ENCODE data around the gene ALAS1. TPM values are rescaled to one million over a fixed set of nuclear protein-coding genes. Genes with fewer than 3 reads are reported as not detected.
A peak's percentile ranks its signal among the peaks of the same experiment; 100 is the strongest.

The ALAS1 gene
- total RNA-seq, 2 experiments from 2014 or later: 34.4 to 43.6 TPM

GRCh38 chr3:52197499-52197841 lies 490 bp upstream of the ALAS1 start:
- Histone ChIP-seq H3K4me3 (ENCODE audit: low read depth, low read length, poor library complexity, severe bottlenecking) (peak overlapping the region; percentile 84), H3K27ac (ENCODE audit: low read depth, low read length, poor library complexity, severe bottlenecking) (peak overlapping the region; percentile 46), H3K4me2 (ENCODE audit: low read length) (peak overlapping the region; percentile 99), H3K9me3 (ENCODE audit: low read length) (no peaks in the 10 kb centered on the region), H3K36me3 (ENCODE audit: insufficient read depth, low read length) (peaks cover 30% of the 10 kb centered on the region), H3K79me2 (ENCODE audit: insufficient read depth, low read depth, low read length) (peaks cover 15% of the 10 kb centered on the region; the same call in 1 of the 2 replicates), H4K20me1 (ENCODE audit: insufficient read depth, low read length) (no peaks in the 10 kb centered on the region), H2AFZ (ENCODE audit: low read length) (peak overlapping the region; percentile 80), H3K9me2 (ENCODE audit: insufficient read depth, low read length) (no peaks in the 10 kb centered on the region), H3K4me1 (ENCODE audit: insufficient read depth, low read length, poor library complexity, severe bottlenecking) (peaks cover 26% of the 10 kb centered on the region)
- ChIA-PET CTCF (ENCODE audit: unreplicated experiment) (interaction anchor here (0.6 kb wide), 1 partner anchor 155 kb away, joined by 3 read pairs; no protein-coding TSS in a partner anchor), POLR2A (interaction anchor here (1.1 to 1.3 kb wide), 2 partner anchors 10 to 29 kb away, joined by 3 to 4 read pairs; no protein-coding TSS in a partner anchor)
- DNase-seq (ENCODE audit: low spot score): no peak
- intact Hi-C loops (cut with micrococcal nuclease; ENCODE audit: unreplicated experiment): no loop called here
- no TSS peak for BruUV-seq (replicated peaks)
- no peak for TF ChIP-seq CTCF (conservative IDR thresholded peaks at IDR 0.05; ENCODE audit: low read length)
- no peak for TF ChIP-seq EZH2phosphoT487 (IDR thresholded peaks at IDR 0.05; ENCODE audit: borderline replicate concordance, low read depth, low read length)

DNA sequence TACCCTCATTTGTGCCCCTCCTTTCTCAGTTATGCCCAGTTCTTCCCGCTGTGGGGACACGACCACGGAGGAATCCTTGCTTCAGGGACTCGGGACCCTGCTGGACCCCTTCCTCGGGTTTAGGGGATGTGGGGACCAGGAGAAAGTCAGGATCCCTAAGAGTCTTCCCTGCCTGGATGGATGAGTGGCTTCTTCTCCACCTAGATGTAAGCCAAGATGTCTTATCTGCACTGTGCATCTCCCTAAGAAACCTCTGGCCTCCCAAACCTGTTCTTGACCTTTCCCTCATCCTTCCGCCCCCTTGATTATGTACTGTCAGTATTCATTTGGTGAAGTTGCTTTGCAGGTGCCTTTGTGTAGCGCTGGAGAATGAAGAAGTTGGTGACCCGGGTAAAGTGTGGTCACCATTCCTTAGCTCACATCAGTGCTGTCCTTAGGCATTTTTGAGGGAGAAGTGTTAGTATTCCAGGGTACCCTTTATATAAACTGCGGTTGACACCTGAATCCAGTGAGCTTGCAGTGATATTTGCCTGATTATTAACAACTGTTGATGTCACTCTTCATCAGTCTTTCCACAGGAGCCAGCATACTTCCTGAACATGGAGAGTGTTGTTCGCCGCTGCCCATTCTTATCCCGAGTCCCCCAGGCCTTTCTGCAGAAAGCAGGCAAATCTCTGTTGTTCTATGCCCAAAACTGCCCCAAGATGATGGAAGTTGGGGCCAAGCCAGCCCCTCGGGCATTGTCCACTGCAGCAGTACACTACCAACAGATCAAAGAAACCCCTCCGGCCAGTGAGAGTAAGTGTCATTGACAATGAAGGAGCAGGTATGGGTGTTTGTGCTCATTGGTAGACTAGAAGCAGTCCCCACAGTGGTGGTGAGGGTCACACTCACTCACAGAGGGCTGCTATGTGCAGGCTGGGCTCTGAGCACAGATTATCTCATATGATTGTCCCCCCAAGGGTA lies 966 bp downstream of the ALAS1 start:
- TSS peak; percentile 63 for BruUV-seq (replicated peaks)
- POLR2A ChIA-PET: no interaction called here

More for the DNA sequence above, 966 bp downstream of the ALAS1 start:
- peak overlapping the region; percentile 99 for H3K4me2 ChIP-seq (ENCODE audit: low read length)
- CTCF ChIA-PET (ENCODE audit: unreplicated experiment): no interaction called here
- H2AFZ ChIP-seq (ENCODE audit: low read length): peak overlapping the region; percentile 80; the same call in 1 of the 2 replicates
- H3K4me3 ChIP-seq (ENCODE audit: low read depth, low read length, poor library complexity, severe bottlenecking): peak overlapping the region; percentile 84
- peaks cover 45% of the 10 kb centered on the region for H3K36me3 ChIP-seq (ENCODE audit: insufficient read depth, low read length)
- no peak overlapping the region for H3K27ac ChIP-seq (ENCODE audit: low read depth, low read length, poor library complexity, severe bottlenecking)
- no peaks in the 10 kb centered on the region for H4K20me1 ChIP-seq (ENCODE audit: insufficient read depth, low read length)
- H3K9me2 ChIP-seq (ENCODE audit: insufficient read depth, low read length): no peaks in the 10 kb centered on the region
- peaks cover 15% of the 10 kb centered on the region; the same call in 1 of the 2 replicates for H3K79me2 ChIP-seq (ENCODE audit: insufficient read depth, low read depth, low read length)
- H3K4me1 ChIP-seq (ENCODE audit: insufficient read depth, low read length, poor library complexity, severe bottlenecking): peaks cover 31% of the 10 kb centered on the region
- TF ChIP-seq CTCF (conservative IDR thresholded peaks at IDR 0.05; ENCODE audit: low read length) (no peak), EZH2phosphoT487 (IDR thresholded peaks at IDR 0.05; ENCODE audit: borderline replicate concordance, low read depth, low read length) (no peak)
- no peaks in the 10 kb centered on the region for H3K9me3 ChIP-seq (ENCODE audit: low read length)
- peak; percentile 20 for DNase-seq (ENCODE audit: low spot score)
- intact Hi-C loops (cut with micrococcal nuclease; ENCODE audit: unreplicated experiment): loop anchor here (1.0 kb wide), 1 partner anchor 45 kb away; the partner anchor contains the start of gene POC1A

Measured in OCI-LY7 (cell line).